HCT116 (cell line): ENCODE data around the gene ZBTB26. TPM values are rescaled to one million over a fixed set of nuclear protein-coding genes. Genes with fewer than 3 reads are reported as not detected.

Source experiments
- ATAC-seq: fragments of 200-7000 bp; cut with Tn5 transposase; 2 replicates; pipeline ENCODE4 v1.9.1; 2020; ENCODE audit warnings: mild to moderate bottlenecking, moderate library complexity
- BruUV-seq: library from RNA; stranded (reverse); fragments of 400-500 nt; replicated peaks from 2 replicates; lab custom pipeline; 2021; lab: Mats Ljungman, UMichigan
- CTCF ChIA-PET: fragments of 300-600 bp; sonication (Branson Sonifier 250); formaldehyde crosslinking; loops from one replicate; lab custom pipeline; 2021; ENCODE audit warnings: antibody characterized with exemption; lab: Charles Lee
- POLR2A ChIA-PET: fragments of 300-600, 350-600 bp; sonication (Branson Sonifier 250); formaldehyde crosslinking; loops from one replicate; lab custom pipeline; 2021; ENCODE audit warnings: antibody characterized with exemption; lab: Charles Lee
- RAD21 ChIA-PET, 2 experiments: fragments of 300-600 bp; sonication (Branson Sonifier 250); formaldehyde crosslinking; loops; one replicate each; lab custom pipeline; 2023; ENCODE audit warnings: low total read pairs in 2 of 2; ENCODE audit not compliant: uncharacterized antibody in 2 of 2, unreplicated experiment in 2 of 2, low non-redundant PET in 1 of 2; lab: Charles Lee
- DNase-seq: peaks from one replicate; pipeline ENCODE4 v3.0.0-alpha.2; 2010; ENCODE audit warnings: low read depth, low spot score
- H2AFZ ChIP-seq: fragments of 200-600 bp; shearing (Covaris generic), sonication (generic); 2 replicates; pipeline ENCODE4 v1.6.1; 2017; ENCODE audit warnings: low read depth, mixed run types, mixed read lengths, antibody characterized with exemption, low read length; ENCODE audit not compliant: poor library complexity, severe bottlenecking
- H3K27ac ChIP-seq: 2 replicates; pipeline ENCODE4 v1.5.1; 2012; ENCODE audit warnings: low read depth, low read length
- H3K27me3 ChIP-seq: fragments of 200-600 bp; sonication (generic); 2 replicates; pipeline ENCODE4 v1.6.1; 2016; ENCODE audit warnings: mixed run types, low read length, mixed read lengths; ENCODE audit not compliant: insufficient read depth
- H3K36me3 ChIP-seq, 2 experiments: fragments of 200-500 bp in 1 of 2; fragments of 200-600 bp in 1 of 2; sonication (Bioruptor generic) in 1 of 2; sonication (generic) in 1 of 2; 2 replicates each; pipeline versions ENCODE4 v1.5.1 to v1.6.1; 2014 to 2016; ENCODE audit warnings: low read length in 2 of 2, inconsistent platforms in 1 of 2, mixed read lengths in 1 of 2, mixed run types in 1 of 2; ENCODE audit not compliant: insufficient read depth in 2 of 2, control insufficient read depth in 1 of 2
- H3K4me1 ChIP-seq, 2 experiments: fragments of 200-600 bp in 1 of 2; sonication (generic) in 1 of 2; 2 replicates each; pipeline versions ENCODE4 v1.5.1 to v1.6.1; 2012 to 2017; ENCODE audit warnings: low read length in 2 of 2, inconsistent platforms in 1 of 2, mild to moderate bottlenecking in 1 of 2, mixed read lengths in 1 of 2, mixed run types in 1 of 2, moderate library complexity in 1 of 2; ENCODE audit not compliant: insufficient read depth in 2 of 2, control insufficient read depth in 1 of 2
- H3K4me2 ChIP-seq: fragments of 200-600 bp; sonication (generic); 2 replicates; pipeline ENCODE4 v1.6.1; 2017; ENCODE audit warnings: mixed run types, low read length, mixed read lengths
- H3K4me3 ChIP-seq, 2 experiments: fragments of 200-600 bp in 1 of 2; sonication (generic) in 1 of 2; replicated peaks in 1 of 2; 2 replicates each; pipeline ENCODE4 v1.5.1; 2011 to 2016; ENCODE audit warnings: low read length in 2 of 2, control low read depth in 1 of 2, low read depth in 1 of 2, mild to moderate bottlenecking in 1 of 2, mixed read lengths in 1 of 2, mixed run types in 1 of 2
- H3K79me2 ChIP-seq: fragments of 200-600 bp; sonication (generic); 2 replicates; pipeline ENCODE4 v1.6.1; 2017; ENCODE audit warnings: mild to moderate bottlenecking, mixed run types, low read length, moderate library complexity, mixed read lengths; ENCODE audit not compliant: insufficient read depth
- H3K9ac ChIP-seq: fragments of 200-600 bp; sonication (generic); 2 replicates; pipeline ENCODE4 v1.6.1; 2016; ENCODE audit warnings: low read length, mixed read lengths
- H3K9me2 ChIP-seq: fragments of 200-600 bp; sonication (generic), shearing (Covaris generic); 2 replicates; pipeline ENCODE4 v1.6.1; 2017; ENCODE audit warnings: mixed run types, mild to moderate bottlenecking, moderate library complexity; ENCODE audit not compliant: insufficient read depth
- H3K9me3 ChIP-seq, 2 experiments: fragments of 200-500 bp in 1 of 2; fragments of 200-600 bp in 1 of 2; sonication (Bioruptor generic) in 1 of 2; sonication (generic) in 1 of 2; 2 replicates each; pipeline ENCODE4 v1.6.1; 2014 to 2017; ENCODE audit warnings: low read length in 2 of 2, mixed read lengths in 2 of 2, inconsistent platforms in 1 of 2, low read depth in 1 of 2, mild to moderate bottlenecking in 1 of 2, mixed run types in 1 of 2, moderate library complexity in 1 of 2; ENCODE audit not compliant: control insufficient read depth in 1 of 2, insufficient read depth in 1 of 2
- H4K20me1 ChIP-seq: fragments of 200-600 bp; sonication (generic), shearing (Covaris generic); 2 replicates; pipeline ENCODE4 v1.6.1; 2017; ENCODE audit warnings: mixed run types, mild to moderate bottlenecking, moderate library complexity; ENCODE audit not compliant: insufficient read depth
- CEBPB ChIP-seq: IDR thresholded peaks from 2 replicates; pipeline ENCODE4 v1.6.1; 2012; ENCODE audit warnings: low read depth
- EGR1 ChIP-seq: IDR thresholded peaks from 2 replicates; pipeline ENCODE4 v1.6.1; 2012; ENCODE audit warnings: low read depth
- ELF1 ChIP-seq: IDR thresholded peaks from 2 replicates; pipeline ENCODE4 v1.6.1; 2012; ENCODE audit warnings: low read depth, borderline replicate concordance
- EZH2 ChIP-seq: fragments of 200-600 bp; sonication (generic); IDR thresholded peaks from 2 replicates; pipeline ENCODE4 v1.6.1; 2017; ENCODE audit warnings: antibody characterized with exemption, mixed run types
- EZH2phosphoT487 ChIP-seq: fragments of 200-600 bp; IDR thresholded peaks from 2 replicates; pipeline ENCODE4 v1.6.1; 2018; ENCODE audit warnings: antibody characterized with exemption, borderline replicate concordance
- JUND ChIP-seq: IDR thresholded peaks from 2 replicates; pipeline ENCODE4 v1.6.1; 2012
- POLR2A ChIP-seq: IDR thresholded peaks from 2 replicates; pipeline ENCODE4 v1.7.0; 2011; ENCODE audit warnings: borderline replicate concordance; ENCODE audit not compliant: insufficient read depth, insufficient read length; ENCODE audit errors: extremely low read depth
- SIN3A ChIP-seq: IDR thresholded peaks from 2 replicates; pipeline ENCODE4 v1.6.1; 2012; ENCODE audit warnings: low read depth
- SP1 ChIP-seq: IDR thresholded peaks from 2 replicates; pipeline ENCODE4 v1.6.1; 2012; ENCODE audit warnings: low read depth
- TCF7L2 ChIP-seq: IDR thresholded peaks from 2 replicates; pipeline ENCODE4 v1.7.0; 2011; ENCODE audit warnings: borderline replicate concordance, inconsistent platforms; ENCODE audit not compliant: insufficient read depth, insufficient read length; ENCODE audit errors: extremely low read depth
- YY1 ChIP-seq: IDR thresholded peaks from 2 replicates; pipeline ENCODE4 v1.6.1; 2011; ENCODE audit warnings: low read length, low read depth, moderate library complexity, mild to moderate bottlenecking; ENCODE audit not compliant: insufficient replicate concordance; ENCODE audit errors: extremely low read depth
- ZFX ChIP-seq: fragments of 450-650 bp; IDR thresholded peaks from 2 replicates; pipeline ENCODE4 v1.6.1; 2017
- ZNF274 ChIP-seq: fragments of 200-500 bp; sonication (Bioruptor generic); IDR thresholded peaks from 2 replicates; pipeline ENCODE4 v1.6.1; 2014; ENCODE audit warnings: mild to moderate bottlenecking, low read depth, low read length, inconsistent platforms
- intact Hi-C: fragments of 100-400 bp; cut with micrococcal nuclease; formaldehyde crosslinking; loops from 2 replicates; pipeline ENCODE4 v1.10.0; 2022
- total RNA-seq: library from RNA; stranded (reverse); gene quantifications from one replicate; pipeline ENCODE4 v1.2.1, GENCODE V29; 2021; ENCODE audit not compliant: unreplicated experiment
- TF ChIP-seq, protein P1 (sequence below): IDR thresholded peaks from 2 replicates; pipeline ENCODE4 v1.6.1; 2012

Gene ZBTB26
- total RNA-seq, 1 experiment from 2014 or later = 5.5 TPM

DNA sequence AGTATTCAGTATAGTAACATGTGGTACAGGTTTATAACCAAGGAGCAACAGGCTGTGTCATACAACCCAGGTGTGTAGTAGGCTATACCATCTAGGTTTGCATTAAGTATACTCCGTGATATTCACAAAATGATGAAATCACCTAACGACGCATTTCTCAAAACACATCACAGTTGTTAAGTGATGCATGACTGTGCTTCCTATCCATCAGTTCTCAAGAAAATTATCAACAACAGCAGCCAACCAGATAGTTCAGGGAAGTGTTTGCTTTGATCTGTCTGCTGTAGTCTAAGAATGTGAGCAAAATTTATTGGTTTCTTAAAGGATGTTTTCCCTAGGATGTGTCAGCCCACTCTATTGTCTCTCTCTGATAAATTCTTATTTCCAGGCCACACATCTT lies 7.4 kb downstream of the ZBTB26 start (continued):
- TF ChIP-seq CEBPB (no peak), SIN3A (no peak), YY1 (no peak), SP1 (no peak), POLR2A (no peak), ZFX (no peak), ELF1 (no peak), ZNF274 (no peak)
- TF ChIP-seq, protein P1, sequence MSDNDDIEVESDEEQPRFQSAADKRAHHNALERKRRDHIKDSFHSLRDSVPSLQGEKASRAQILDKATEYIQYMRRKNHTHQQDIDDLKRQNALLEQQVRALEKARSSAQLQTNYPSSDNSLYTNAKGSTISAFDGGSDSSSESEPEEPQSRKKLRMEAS = no peak

DNA sequence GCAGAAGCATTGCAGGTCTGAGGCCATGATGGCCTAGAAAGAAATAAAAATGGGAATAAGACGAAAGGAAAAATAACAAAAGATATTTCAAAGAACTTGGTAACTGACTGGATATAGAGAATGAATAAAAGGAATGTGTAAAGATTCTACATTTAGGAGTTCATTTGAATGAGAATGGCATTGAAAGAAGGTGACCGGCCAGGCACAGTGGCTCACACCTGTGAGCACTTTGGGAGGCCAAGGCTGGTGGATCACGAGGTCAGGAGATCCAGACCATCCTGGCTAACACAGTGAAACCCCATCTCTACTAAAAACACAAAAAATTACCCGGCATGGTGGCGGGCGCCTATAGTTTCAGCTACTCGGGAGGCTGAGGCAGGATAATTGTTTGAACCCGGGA lies 8.6 kb downstream of the ZBTB26 start:
- peaks cover 4 to 8% of the 10 kb centered on the region in 2 experiments; a peak in 1 of 4 replicates for H3K36me3 ChIP-seq
- H3K9me3 ChIP-seq = no peaks in the 10 kb centered on the region
- BruUV-seq = no TSS peak
- CTCF ChIA-PET = no interaction called here
- H3K27ac ChIP-seq = no peak overlapping the region
- 0 out of 2 replicates have a peak, but pooled peaks cover 5% of the 10 kb centered on the region for H4K20me1 ChIP-seq
- H3K27me3 ChIP-seq = no peaks in the 10 kb centered on the region
- intact Hi-C loops = no loop called here
- no peak overlapping the region for H3K4me2 ChIP-seq
- RAD21 ChIA-PET = no interaction called here
- POLR2A ChIA-PET = no interaction called here
- H3K79me2 ChIP-seq = peaks cover 55% of the 10 kb centered on the region
- no peaks in the 10 kb centered on the region for H3K9me2 ChIP-seq
- H3K4me1 ChIP-seq = no peaks in the 10 kb centered on the region
- no peak overlapping the region for H3K9ac ChIP-seq
- DNase-seq = no peak
- no peak overlapping the region for H3K4me3 ChIP-seq
- no peak for TF ChIP-seq EZH2phosphoT487
- no peak for TF ChIP-seq CEBPB
- no peak for TF ChIP-seq ZFX
- no peak for TF ChIP-seq EZH2
- TF ChIP-seq EGR1 = no peak
- no peak for TF ChIP-seq POLR2A
- no peak for TF ChIP-seq TCF7L2
- no peak for TF ChIP-seq JUND
- TF ChIP-seq SIN3A = no peak
- no peak for ATAC-seq
- no peak overlapping the region for H2AFZ ChIP-seq
